Cardiac fibroblast (primary cell): ENCODE measurements around the gene MYL3.

Source experiments
- DNase-seq, 2 donors: peaks; one replicate each; pipeline versions ENCODE4 v3.0.0 to v3.0.0-alpha.2; 2010; ENCODE audit warnings: low read depth in 2 of 2
- H3K4me3 ChIP-seq, 2 donors: replicated peaks in 1 of 2; 1 replicate in 1 of 2; 2 replicates in 1 of 2; pipeline ENCODE4 v1.5.1; 2011; ENCODE audit warnings: low read depth in 2 of 2, low read length in 2 of 2, mild to moderate bottlenecking in 2 of 2, moderate library complexity in 1 of 2
- TF ChIP-seq, protein P1 (sequence below): IDR thresholded peaks from one replicate; pipeline ENCODE4 v1.5.1; 2011; ENCODE audit warnings: low read depth, mild to moderate bottlenecking, low read length, inconsistent platforms

Gene MYL3

GRCh38 chr3:46860810-46861604, 2.2 kb downstream of the MYL3 start:
- TF ChIP-seq, protein P1, sequence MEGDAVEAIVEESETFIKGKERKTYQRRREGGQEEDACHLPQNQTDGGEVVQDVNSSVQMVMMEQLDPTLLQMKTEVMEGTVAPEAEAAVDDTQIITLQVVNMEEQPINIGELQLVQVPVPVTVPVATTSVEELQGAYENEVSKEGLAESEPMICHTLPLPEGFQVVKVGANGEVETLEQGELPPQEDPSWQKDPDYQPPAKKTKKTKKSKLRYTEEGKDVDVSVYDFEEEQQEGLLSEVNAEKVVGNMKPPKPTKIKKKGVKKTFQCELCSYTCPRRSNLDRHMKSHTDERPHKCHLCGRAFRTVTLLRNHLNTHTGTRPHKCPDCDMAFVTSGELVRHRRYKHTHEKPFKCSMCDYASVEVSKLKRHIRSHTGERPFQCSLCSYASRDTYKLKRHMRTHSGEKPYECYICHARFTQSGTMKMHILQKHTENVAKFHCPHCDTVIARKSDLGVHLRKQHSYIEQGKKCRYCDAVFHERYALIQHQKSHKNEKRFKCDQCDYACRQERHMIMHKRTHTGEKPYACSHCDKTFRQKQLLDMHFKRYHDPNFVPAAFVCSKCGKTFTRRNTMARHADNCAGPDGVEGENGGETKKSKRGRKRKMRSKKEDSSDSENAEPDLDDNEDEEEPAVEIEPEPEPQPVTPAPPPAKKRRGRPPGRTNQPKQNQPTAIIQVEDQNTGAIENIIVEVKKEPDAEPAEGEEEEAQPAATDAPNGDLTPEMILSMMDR, result no peak
- DNase-seq, result no peak
- no peak overlapping the region for H3K4me3 ChIP-seq

- TF ChIP-seq, protein P1, result peak; percentile 52
- no peak for DNase-seq
These were observed 3.0 kb downstream of the MYL3 start for GRCh38 chr3:46860017-46860809.

DNA sequence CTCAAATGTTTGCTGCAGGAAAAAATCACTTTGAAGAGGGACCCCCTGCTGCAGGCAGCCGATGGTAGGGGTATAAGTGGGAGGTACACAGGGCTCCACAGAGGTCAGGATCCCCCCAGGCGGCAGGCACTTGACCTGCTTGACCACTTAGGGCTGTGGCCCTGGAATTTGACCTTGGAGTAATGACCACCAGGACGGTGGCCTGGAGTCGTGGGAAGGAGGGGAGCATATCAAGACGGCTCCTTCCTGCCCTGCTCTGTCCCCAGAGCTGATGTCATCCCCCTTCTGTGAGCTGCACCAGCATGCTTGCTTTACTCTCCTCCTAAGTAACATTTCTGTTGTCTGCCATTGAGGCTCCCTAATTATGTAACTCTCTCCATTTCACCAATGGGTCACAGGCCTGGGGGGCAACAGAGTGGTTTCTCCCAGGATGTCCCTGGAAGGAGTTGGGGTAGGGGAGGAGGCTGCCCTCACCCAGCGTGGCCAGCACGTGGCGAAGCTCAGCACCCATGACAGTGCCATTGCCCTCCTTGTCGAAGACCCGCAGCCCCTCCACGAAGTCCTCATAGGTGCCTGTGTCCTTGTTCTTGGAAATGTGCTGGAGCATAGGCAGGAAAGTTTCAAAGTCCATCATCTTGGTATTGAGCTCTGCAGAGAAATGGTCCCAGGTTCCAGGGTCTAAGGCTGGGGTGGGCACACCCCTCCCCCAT, 4.1 kb downstream of the MYL3 start:
- DNase-seq, result no peak
- TF ChIP-seq, protein P1, result no peak
- no peak overlapping the region for H3K4me3 ChIP-seq

More at GRCh38 chr3:46860017-46860809, 3.0 kb downstream of the MYL3 start:
- H3K4me3 ChIP-seq, result no peak overlapping the region

DNA sequence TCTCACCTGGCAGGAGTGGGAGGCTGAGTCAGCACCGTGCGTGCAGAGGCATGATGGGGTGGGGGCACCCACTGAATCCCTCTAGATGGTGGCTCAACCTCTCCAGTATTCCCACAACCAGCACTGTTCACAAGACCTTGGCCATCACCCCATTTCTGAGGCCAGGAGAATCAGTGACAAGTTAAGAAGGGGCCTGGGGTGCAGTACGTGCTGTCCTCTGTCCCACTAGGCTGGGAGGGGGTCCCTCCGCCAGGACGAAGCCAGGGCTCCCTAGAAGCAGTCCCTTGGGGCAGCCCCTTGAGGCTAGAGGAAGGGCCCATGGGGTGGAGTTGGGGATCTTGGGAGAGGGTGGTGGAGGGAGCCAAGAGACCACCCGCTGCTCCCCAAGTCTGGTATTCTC, 4.8 kb downstream of the MYL3 start:
- DNase-seq, result no peak
- H3K4me3 ChIP-seq, result no peak overlapping the region
- TF ChIP-seq, protein P1, result no peak

GRCh38 chr3:46857485-46858341, 5.5 kb downstream of the MYL3 start:
- TF ChIP-seq, protein P1, result no peak
- no peak overlapping the region for H3K4me3 ChIP-seq
- no peak for DNase-seq
